Measurements from ENCODE around the gene STX8.

DNA sequence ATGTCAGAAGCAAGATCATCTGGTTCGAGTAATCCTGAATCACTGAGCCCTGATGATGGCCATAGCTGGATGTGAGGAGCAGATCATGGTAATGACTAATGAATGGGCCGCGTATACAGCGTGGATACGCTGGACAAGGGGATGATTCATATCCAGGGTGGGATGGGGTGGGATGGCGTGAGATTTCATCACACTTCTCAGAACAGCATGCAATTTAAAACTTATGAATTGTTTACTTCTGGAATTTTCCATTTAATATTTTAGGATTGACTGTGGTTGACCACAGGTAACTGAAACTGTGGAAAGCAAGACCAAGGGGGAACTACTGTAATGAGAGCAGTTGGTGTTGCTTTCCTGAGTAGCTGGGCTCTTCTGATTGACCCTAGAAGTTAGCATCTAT lies 225.5 kb downstream of the STX8 start:
- TF ChIP-seq POLR2A (IDR thresholded peaks at IDR 0.05) = no peak
- no peak for TF ChIP-seq POLR2AphosphoS5 (IDR thresholded peaks at IDR 0.05)

Measured in prostate gland (tissue), 1 donor.